Ectodermal cell (in vitro differentiated cells): ENCODE data around the gene KLHL3.

ENCODE experiments used
- H3K27ac ChIP-seq: 2 replicates; pipeline ENCODE4 v1.7.0; 2013; ENCODE audit warnings: mild to moderate bottlenecking, low read depth, low read length; ENCODE audit not compliant: insufficient read depth, poor library complexity, severe bottlenecking
- H3K27me3 ChIP-seq: 2 replicates; pipeline ENCODE4 v1.7.0; 2013; ENCODE audit warnings: mild to moderate bottlenecking, low read length; ENCODE audit not compliant: insufficient read depth, control insufficient read depth, poor library complexity, severe bottlenecking
- H3K36me3 ChIP-seq: one replicate; pipeline ENCODE4 v1.7.0; 2013; ENCODE audit warnings: low read length; ENCODE audit not compliant: control insufficient read depth, insufficient read depth
- H3K4me1 ChIP-seq: one replicate; pipeline ENCODE4 v1.7.0; 2013; ENCODE audit warnings: low read length; ENCODE audit not compliant: control insufficient read depth, insufficient read depth
- H3K4me3 ChIP-seq: 2 replicates; pipeline ENCODE4 v1.7.0; 2013; ENCODE audit warnings: low read depth, low read length, control low read depth; ENCODE audit not compliant: insufficient read depth
- H3K9me3 ChIP-seq: 2 replicates; pipeline ENCODE4 v1.7.0; 2013; ENCODE audit warnings: mild to moderate bottlenecking, low read length, moderate library complexity; ENCODE audit not compliant: control insufficient read depth
- WGBS, 2 experiments: methylation state at CpG; one replicate each; pipeline ENCODE4 v1.1.7; 2013; ENCODE audit warnings: missing lambda C conversion rate in 2 of 2; 5-methylcytosine and 5-hydroxymethylcytosine counted together

KLHL3 gene

GRCh38 chr5:137731176-137731575 is 4.7 kb downstream of the KLHL3 start:
- Histone ChIP-seq H3K36me3 (no peaks in the 10 kb centered on the region), H3K9me3 (no peaks in the 10 kb centered on the region), H3K27me3 (no peaks in the 10 kb centered on the region), H3K4me3 (no peak overlapping the region), H3K27ac (no peak overlapping the region), H3K4me1 (peaks cover 8% of the 10 kb centered on the region)
- WGBS, 2 experiments: 90 to 94% methylated on average over 2 to 3 of the region's 3 CpGs

GRCh38 chr5:137730336-137730735 is 5.6 kb downstream of the KLHL3 start:
- H3K27ac ChIP-seq: no peak overlapping the region

GRCh38 chr5:137728048-137728447 is 7.8 kb downstream of the KLHL3 start:
- H3K36me3 ChIP-seq: no peaks in the 10 kb centered on the region

More at GRCh38 chr5:137730336-137730735, 5.6 kb downstream of the KLHL3 start:
- no peaks in the 10 kb centered on the region for H3K36me3 ChIP-seq
- peaks cover 8% of the 10 kb centered on the region for H3K4me1 ChIP-seq
- H3K27me3 ChIP-seq: no peaks in the 10 kb centered on the region
- no peak overlapping the region for H3K4me3 ChIP-seq
- no peaks in the 10 kb centered on the region for H3K9me3 ChIP-seq

GRCh38 chr5:137727623-137728022 is 8.3 kb downstream of the KLHL3 start:
- H3K27ac ChIP-seq: no peak overlapping the region
- no peaks in the 10 kb centered on the region for H3K27me3 ChIP-seq
- no peak overlapping the region for H3K4me3 ChIP-seq
- H3K36me3 ChIP-seq: no peaks in the 10 kb centered on the region
- H3K4me1 ChIP-seq: no peaks in the 10 kb centered on the region
- WGBS, 2 experiments: 93 to 94% methylated on average over 2 of the region's 2 CpGs
- no peaks in the 10 kb centered on the region for H3K9me3 ChIP-seq

More at GRCh38 chr5:137728048-137728447, 7.8 kb downstream of the KLHL3 start:
- H3K4me3 ChIP-seq: no peak overlapping the region
- H3K4me1 ChIP-seq: no peaks in the 10 kb centered on the region
- no peak overlapping the region for H3K27ac ChIP-seq
- H3K9me3 ChIP-seq: no peaks in the 10 kb centered on the region
- H3K27me3 ChIP-seq: no peaks in the 10 kb centered on the region
- 95% methylated on average over 1 of the region's 1 CpG; no CpG with 5 or more reads in 1 of the 2 experiments for WGBS, 2 experiments

GRCh38 chr5:137724251-137724650 is 11.6 kb downstream of the KLHL3 start:
- WGBS, 2 experiments: 93 to 100% methylated on average over 2 of the region's 2 CpGs
- no peak overlapping the region for H3K27ac ChIP-seq
- H3K4me1 ChIP-seq: no peaks in the 10 kb centered on the region
- H3K9me3 ChIP-seq: no peaks in the 10 kb centered on the region
- H3K27me3 ChIP-seq: no peaks in the 10 kb centered on the region
- H3K36me3 ChIP-seq: no peaks in the 10 kb centered on the region
- H3K4me3 ChIP-seq: no peak overlapping the region

- Histone ChIP-seq H3K4me3 (no peak overlapping the region), H3K27ac (no peak overlapping the region), H3K27me3 (no peaks in the 10 kb centered on the region), H3K9me3 (no peaks in the 10 kb centered on the region), H3K4me1 (no peaks in the 10 kb centered on the region), H3K36me3 (no peaks in the 10 kb centered on the region)
These were observed 17.3 kb downstream of the KLHL3 start for GRCh38 chr5:137718611-137719010.

GRCh38 chr5:137716337-137716736 is 19.6 kb downstream of the KLHL3 start:
- no peaks in the 10 kb centered on the region for H3K4me1 ChIP-seq
- no peaks in the 10 kb centered on the region for H3K27me3 ChIP-seq
- H3K4me3 ChIP-seq: no peak overlapping the region
- H3K27ac ChIP-seq: no peak overlapping the region
- no peaks in the 10 kb centered on the region for H3K9me3 ChIP-seq
- 95 to 98% methylated on average over 3 of the region's 3 CpGs for WGBS, 2 experiments
- no peaks in the 10 kb centered on the region for H3K36me3 ChIP-seq

- Histone ChIP-seq H3K9me3 (no peaks in the 10 kb centered on the region), H3K4me1 (no peaks in the 10 kb centered on the region), H3K27me3 (no peaks in the 10 kb centered on the region), H3K27ac (no peak overlapping the region), H3K4me3 (no peak overlapping the region), H3K36me3 (no peaks in the 10 kb centered on the region)
- WGBS, 2 experiments: 95 to 98% methylated on average over 1 of the region's 1 CpG
These were observed 20.4 kb downstream of the KLHL3 start for GRCh38 chr5:137715456-137715855.

GRCh38 chr5:137714946-137715345 is 20.9 kb downstream of the KLHL3 start:
- no peaks in the 10 kb centered on the region for H3K9me3 ChIP-seq
- no peaks in the 10 kb centered on the region for H3K4me1 ChIP-seq
- H3K27me3 ChIP-seq: no peaks in the 10 kb centered on the region
- H3K27ac ChIP-seq: no peak overlapping the region
- no peak overlapping the region for H3K4me3 ChIP-seq
- no peaks in the 10 kb centered on the region for H3K36me3 ChIP-seq

- Histone ChIP-seq H3K36me3 (no peaks in the 10 kb centered on the region), H3K4me1 (no peaks in the 10 kb centered on the region), H3K27me3 (no peaks in the 10 kb centered on the region), H3K9me3 (no peaks in the 10 kb centered on the region), H3K27ac (no peak overlapping the region), H3K4me3 (no peak overlapping the region)
- WGBS, 2 experiments: 93 to 100% methylated on average over 2 of the region's 2 CpGs
These were observed 21.4 kb downstream of the KLHL3 start for GRCh38 chr5:137714494-137714893.

GRCh38 chr5:137712139-137712667 is 23.7 kb downstream of the KLHL3 start:
- no peaks in the 10 kb centered on the region for H3K36me3 ChIP-seq
- no peaks in the 10 kb centered on the region for H3K27me3 ChIP-seq
- no peak overlapping the region for H3K27ac ChIP-seq
- H3K9me3 ChIP-seq: no peaks in the 10 kb centered on the region
- 94 to 96% methylated on average over 1 to 2 of the region's 2 CpGs for whole genome bisulfite sequencing, 2 experiments
- H3K4me1 ChIP-seq: no peaks in the 10 kb centered on the region
- H3K4me3 ChIP-seq: no peak overlapping the region
